Smooth muscle cell (in vitro differentiated cells): ENCODE measurements around the gene ITGB3. TPM values are rescaled to one million over a fixed set of nuclear protein-coding genes. Genes with fewer than 3 reads are reported as not detected.
A peak's percentile ranks its signal among the peaks of the same experiment; 100 is the strongest.
"Not testable (repeated sequence)": the region's sequence is repeated elsewhere in the genome, so short reads cannot be mapped to it uniquely, and the experiment has no call there.

Experiments used
- DNase-seq: peaks from one replicate; lab custom pipeline; 2025; ENCODE audit not compliant: unreplicated experiment; lab: John Stamatoyannopoulos, UW
- H2AFZ ChIP-seq: fragments of 200-600 bp; sonication (generic); 2 replicates; pipeline ENCODE4 v1.6.0; 2016; ENCODE audit warnings: antibody characterized with exemption, low read depth, mild to moderate bottlenecking
- H3F3A ChIP-seq: fragments of 200-600 bp; sonication (generic); 2 replicates; pipeline ENCODE4 v1.6.0; 2017; ENCODE audit warnings: antibody characterized with exemption, low read depth
- H3K27ac ChIP-seq: fragments of 200-600 bp; sonication (generic); 2 replicates; pipeline ENCODE4 v1.5.1; 2016; ENCODE audit warnings: low read depth, mild to moderate bottlenecking
- H3K27me3 ChIP-seq: fragments of 200-600 bp; sonication (generic); 2 replicates; pipeline ENCODE4 v1.6.1; 2016; ENCODE audit warnings: low read depth, mild to moderate bottlenecking
- H3K36me3 ChIP-seq: fragments of 200-600 bp; sonication (generic); 2 replicates; pipeline ENCODE4 v1.5.1; 2016; ENCODE audit warnings: low read depth
- H3K4me1 ChIP-seq: fragments of 200-600 bp; sonication (generic); 2 replicates; pipeline ENCODE4 v1.5.1; 2016; ENCODE audit warnings: low read depth
- H3K4me2 ChIP-seq: fragments of 200-600 bp; sonication (generic); 2 replicates; pipeline ENCODE4 v1.6.0; 2016; ENCODE audit warnings: mild to moderate bottlenecking
- H3K4me3 ChIP-seq: fragments of 200-600 bp; sonication (generic); 2 replicates; pipeline ENCODE4 v1.5.1; 2016; ENCODE audit warnings: mild to moderate bottlenecking
- H3K79me2 ChIP-seq: fragments of 200-600 bp; sonication (generic); 2 replicates; pipeline ENCODE4 v1.6.0; 2016; ENCODE audit warnings: low read depth, mild to moderate bottlenecking
- H3K9ac ChIP-seq: fragments of 200-600 bp; sonication (generic); 2 replicates; pipeline ENCODE4 v1.6.0; 2016; ENCODE audit warnings: low read depth
- H3K9me3 ChIP-seq: fragments of 200-600 bp; sonication (generic); replicated peaks from 2 replicates; pipeline ENCODE4 v1.5.1; 2016; ENCODE audit warnings: low read depth
- H4K20me1 ChIP-seq: fragments of 200-600 bp; sonication (generic); 2 replicates; pipeline ENCODE4 v1.6.0; 2016; ENCODE audit warnings: low read depth
- CTCF ChIP-seq: fragments of 200-600 bp; sonication (generic); IDR thresholded peaks from 2 replicates; pipeline ENCODE4 v1.5.1; 2017; ENCODE audit warnings: borderline replicate concordance, mild to moderate bottlenecking, antibody characterized with exemption; ENCODE audit not compliant: insufficient read depth, poor library complexity, severe bottlenecking
- WGBS: methylation state at CpG from one replicate; pipeline ENCODE4 v1.1.7; 2016; ENCODE audit warnings: low lambda C conversion rate; 5-methylcytosine and 5-hydroxymethylcytosine counted together
- polyA plus RNA-seq: library from polyadenylated mRNA; unstranded; fragments of >200 nt; fragmentation: Nextera tagmentation; extraction: Ambion mirVana; gene quantifications from 2 replicates; pipeline ENCODE4 v1.2.1, GENCODE V29; 2016
- total RNA-seq: library from RNA; depleted of rRNA; stranded (reverse); fragments of >200 nt; gene quantifications from 2 replicates; pipeline ENCODE4 v1.2.3, GENCODE V29; 2014

The ITGB3 gene
- total and polyA plus RNA-seq, 2 experiments from 2014 or later = 3.9 to 7.9 TPM

- DNase-seq = no peak
- Histone ChIP-seq H3K36me3 (no peaks in the 10 kb centered on the region), H3K27me3 (no peaks in the 10 kb centered on the region), H3K27ac (peak overlapping the region; percentile 93), H3K4me2 (peak overlapping the region; percentile 15), H3K4me3 (no peak overlapping the region), H3K4me1 (peaks cover 6% of the 10 kb centered on the region), H4K20me1 (no peaks in the 10 kb centered on the region), H3F3A (peaks cover 10% of the 10 kb centered on the region), H2AFZ (no peak overlapping the region), H3K79me2 (no peaks in the 10 kb centered on the region), H3K9ac (peak overlapping the region; percentile 62), H3K9me3 (no peaks in the 10 kb centered on the region)
- no peak for TF ChIP-seq CTCF
- 96% methylated on average over 2 of the region's 2 CpGs for WGBS
These were observed 12.4 kb downstream of the ITGB3 start for GRCh38 chr17:47265983-47266541.

- whole genome bisulfite sequencing = 62% methylated on average over 6 of the region's 6 CpGs
These were observed 13.2 kb downstream of the ITGB3 start for GRCh38 chr17:47266782-47267181.

DNA sequence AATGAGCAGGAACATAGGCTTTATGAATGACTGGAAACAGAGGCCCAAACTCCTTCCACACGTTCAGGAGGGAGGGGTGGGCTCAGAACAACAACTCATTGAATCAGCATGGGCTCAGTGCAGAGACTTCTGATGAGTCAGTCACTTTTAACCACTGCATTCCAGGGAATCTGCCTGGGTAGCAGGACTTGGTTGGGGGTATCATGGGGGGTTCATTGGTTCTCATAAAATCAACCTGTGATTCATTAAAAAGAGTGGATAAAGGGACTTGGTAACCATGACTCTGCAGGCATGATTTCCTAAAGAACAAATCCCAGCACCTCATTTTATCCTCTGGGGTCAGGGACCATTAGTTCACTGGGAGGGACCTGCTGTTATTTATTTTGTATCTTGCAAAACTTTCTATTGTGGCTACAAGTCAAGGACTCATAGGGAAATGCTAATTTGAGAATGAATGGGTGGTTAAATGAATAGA is 13.8 kb downstream of the ITGB3 start:
- peaks cover 6% of the 10 kb centered on the region for H3K4me1 ChIP-seq
- H3K27me3 ChIP-seq = no peaks in the 10 kb centered on the region
- 0% methylated on average over 1 of the region's 1 CpG for WGBS
- no peaks in the 10 kb centered on the region for H4K20me1 ChIP-seq
- no peak for TF ChIP-seq CTCF
- no peak overlapping the region for H3K4me3 ChIP-seq
- no peaks in the 10 kb centered on the region for H3K79me2 ChIP-seq
- peaks cover 10% of the 10 kb centered on the region for H3F3A ChIP-seq
- peak overlapping the region; percentile 62 for H3K9ac ChIP-seq
- no peaks in the 10 kb centered on the region for H3K9me3 ChIP-seq
- no peak for DNase-seq
- H3K4me2 ChIP-seq = peak overlapping the region; percentile 51
- no peak overlapping the region for H2AFZ ChIP-seq
- no peaks in the 10 kb centered on the region for H3K36me3 ChIP-seq
- peak overlapping the region; percentile 93 for H3K27ac ChIP-seq

More at GRCh38 chr17:47266782-47267181, 13.2 kb downstream of the ITGB3 start:
- H3K79me2 ChIP-seq = no peaks in the 10 kb centered on the region
- H2AFZ ChIP-seq = no peak overlapping the region
- H3K4me2 ChIP-seq = peak overlapping the region; percentile 51
- H3K4me1 ChIP-seq = peaks cover 6% of the 10 kb centered on the region
- no peak for TF ChIP-seq CTCF
- peak overlapping the region; percentile 62 for H3K9ac ChIP-seq
- peaks cover 10% of the 10 kb centered on the region for H3F3A ChIP-seq
- no peaks in the 10 kb centered on the region for H3K36me3 ChIP-seq
- DNase-seq = no peak
- H3K27me3 ChIP-seq = no peaks in the 10 kb centered on the region
- H4K20me1 ChIP-seq = no peaks in the 10 kb centered on the region
- H3K4me3 ChIP-seq = no peak overlapping the region
- H3K27ac ChIP-seq = peak overlapping the region; percentile 93
- H3K9me3 ChIP-seq = no peaks in the 10 kb centered on the region

DNA sequence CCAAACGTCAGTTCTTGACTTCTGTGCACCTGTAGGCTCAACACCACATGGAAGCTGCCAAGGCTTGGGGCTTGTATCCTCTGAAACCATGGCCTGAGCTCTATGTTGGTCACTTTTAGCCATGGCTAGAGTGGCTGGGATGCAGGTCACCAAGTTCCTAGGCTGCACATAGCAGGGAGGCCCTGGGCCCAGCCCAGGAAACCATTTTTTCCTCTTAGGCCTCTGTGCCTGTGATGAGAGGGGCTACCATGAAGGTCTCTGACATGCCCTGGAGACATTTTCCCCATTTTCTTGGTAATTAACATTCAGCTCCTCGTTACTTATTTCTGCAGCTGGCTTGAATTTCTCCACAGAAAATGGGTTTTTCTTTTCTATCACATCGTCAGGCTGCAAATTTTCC is 15.3 kb downstream of the ITGB3 start:
- not testable (repeated sequence) for H2AFZ ChIP-seq, H4K20me1 ChIP-seq, H3K4me2 ChIP-seq, H3K4me3 ChIP-seq, H3K36me3 ChIP-seq, DNase-seq, H3K79me2 ChIP-seq, H3K4me1 ChIP-seq, H3K27ac ChIP-seq, H3K27me3 ChIP-seq, H3K9ac ChIP-seq, H3K9me3 ChIP-seq
- 93% methylated on average over 3 of the region's 3 CpGs for whole genome bisulfite sequencing
- peaks cover 11% of the 10 kb centered on the region for H3F3A ChIP-seq

DNA sequence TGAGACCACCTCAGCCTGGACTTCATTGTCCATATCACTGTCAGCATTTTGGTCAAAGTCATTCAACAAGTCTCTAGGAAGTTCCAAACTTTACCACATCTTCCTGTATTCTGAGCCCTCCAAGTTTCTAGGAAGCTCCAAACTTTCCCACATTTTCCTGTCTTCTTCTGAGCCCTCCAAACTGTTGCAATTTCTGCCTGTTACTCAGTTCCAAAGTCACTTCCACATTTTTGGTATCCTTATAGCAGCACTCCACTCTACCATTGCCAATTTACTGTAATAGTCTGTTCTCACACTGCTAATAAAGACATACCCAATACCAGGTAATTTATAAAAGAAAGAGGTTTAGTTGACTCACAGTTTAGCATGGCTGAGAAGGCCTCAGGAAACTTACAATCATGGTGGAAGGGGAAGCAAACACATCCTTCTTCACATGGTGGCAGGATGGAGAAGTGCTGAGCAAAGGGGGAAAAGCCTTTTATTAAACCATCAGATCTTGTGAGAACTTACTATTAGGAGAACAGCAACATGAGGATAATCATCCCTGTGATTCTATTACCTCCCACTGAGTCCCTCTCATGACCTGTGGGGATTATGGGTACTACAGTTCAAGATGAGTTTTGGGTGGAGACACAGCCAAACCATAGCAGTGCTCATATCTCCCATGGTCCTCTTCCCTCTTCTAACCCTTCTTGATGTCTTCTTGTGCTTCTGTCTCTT is 16.1 kb downstream of the ITGB3 start:
- H3K27ac ChIP-seq, H3K4me3 ChIP-seq, H3K27me3 ChIP-seq, H3K4me1 ChIP-seq, H3K36me3 ChIP-seq, DNase-seq, H3K9me3 ChIP-seq, H3K9ac ChIP-seq, H3K79me2 ChIP-seq, H3K4me2 ChIP-seq, H4K20me1 ChIP-seq, H2AFZ ChIP-seq: not testable (repeated sequence)
- peaks cover 18% of the 10 kb centered on the region for H3F3A ChIP-seq
